HepG2 (cell line): Measurements from ENCODE around the gene CARD16. TPM values are rescaled to one million over a fixed set of nuclear protein-coding genes. Genes with fewer than 3 reads are reported as not detected.
A peak's percentile ranks its signal among the peaks of the same experiment; 100 is the strongest.

ENCODE experiments used
- ARID3A ChIP-seq: IDR thresholded peaks from 2 replicates; pipeline ENCODE4 v1.6.1; 2012; ENCODE audit warnings: low read depth, low read length, improper control_type of control experiment
- ELF4 ChIP-seq: sonication (generic); formaldehyde crosslinking; IDR thresholded peaks from 2 replicates; pipeline ENCODE4 v1.5.0; 2020; ENCODE audit warnings: missing genetic modification reagents, mild to moderate bottlenecking, moderate library complexity, borderline replicate concordance
- IRF2 ChIP-seq: IDR thresholded peaks from 2 replicates; pipeline ENCODE4 v1.6.1; 2018; ENCODE audit warnings: missing genetic modification reagents, missing compliant biosample characterization
- MIXL1 ChIP-seq: IDR thresholded peaks from 2 replicates; pipeline ENCODE4 v1.6.1; 2016
- MXD1 ChIP-seq: sonication (generic); formaldehyde crosslinking; IDR thresholded peaks from 2 replicates; pipeline ENCODE4 v1.4.0; 2020; ENCODE audit warnings: mild to moderate bottlenecking, missing genetic modification reagents
- NR1H2 ChIP-seq: sonication (generic); formaldehyde crosslinking; IDR thresholded peaks from 2 replicates; pipeline ENCODE4 v1.8.1; 2022; ENCODE audit warnings: low read depth, missing genetic modification reagents, borderline replicate concordance
- PITX1 ChIP-seq: sonication (generic); formaldehyde crosslinking; IDR thresholded peaks from 2 replicates; pipeline ENCODE4 v1.5.1; 2020; ENCODE audit warnings: mild to moderate bottlenecking, missing genetic modification reagents
- POLR2G ChIP-seq: fragments of 200-400 bp; formaldehyde crosslinking; IDR thresholded peaks from 2 replicates; pipeline ENCODE4 v1.6.1; 2018; ENCODE audit warnings: mild to moderate bottlenecking, low read depth, low read length, moderate library complexity
- SUZ12 ChIP-seq: fragments of 150-350 bp; IDR thresholded peaks from 2 replicates; pipeline ENCODE4 v1.6.1; 2014; ENCODE audit warnings: low read depth, low read length
- TRIM24 ChIP-seq: sonication (generic); formaldehyde crosslinking; IDR thresholded peaks from 2 replicates; pipeline ENCODE4 v1.8.0; 2022; ENCODE audit warnings: mild to moderate bottlenecking, missing genetic modification reagents
- ZHX2 ChIP-seq, 2 experiments: sonication (generic) in 1 of 2; formaldehyde crosslinking in 1 of 2; IDR thresholded peaks; 2 replicates each; pipeline versions ENCODE4 v1.6.1 to v1.9.0; 2014 to 2022; ENCODE audit warnings: antibody characterized with exemption in 1 of 2, borderline replicate concordance in 1 of 2, inconsistent platforms in 1 of 2, low read depth in 1 of 2, missing genetic modification reagents in 1 of 2
- ZNF260 ChIP-seq: sonication (generic); formaldehyde crosslinking; IDR thresholded peaks from 2 replicates; pipeline ENCODE4 v1.4.0; 2020; ENCODE audit warnings: missing genetic modification reagents, low read depth, mild to moderate bottlenecking, borderline replicate concordance
- ZNF382 ChIP-seq: sonication (generic); formaldehyde crosslinking; IDR thresholded peaks from 2 replicates; pipeline ENCODE4 v1.5.0; 2020; ENCODE audit warnings: missing genetic modification reagents, mild to moderate bottlenecking, borderline replicate concordance
- ZNF549 ChIP-seq: sonication (generic); formaldehyde crosslinking; IDR thresholded peaks from 2 replicates; pipeline ENCODE4 v1.5.0; 2020; ENCODE audit warnings: missing genetic modification reagents
- ZNF558 ChIP-seq: sonication (generic); formaldehyde crosslinking; IDR thresholded peaks from 2 replicates; pipeline ENCODE4 v1.9.0; 2022; ENCODE audit warnings: mild to moderate bottlenecking, missing genetic modification reagents, borderline replicate concordance
- ZNF597 ChIP-seq: sonication (generic); formaldehyde crosslinking; IDR thresholded peaks from 2 replicates; pipeline ENCODE4 v1.5.0; 2020; ENCODE audit warnings: missing genetic modification reagents
- ZSCAN21 ChIP-seq: sonication (generic); formaldehyde crosslinking; IDR thresholded peaks from 2 replicates; pipeline ENCODE4 v1.8.0; 2022; ENCODE audit warnings: mild to moderate bottlenecking, missing genetic modification reagents, moderate library complexity, borderline replicate concordance
- polyA plus RNA-seq, 8 experiments: library from polyadenylated mRNA; depleted of rRNA in 3 of 8; stranded (reverse) in 7 of 8; unstranded in 1 of 8; fragments of >200 nt; fragmentation: Illumina TruSeq in 4 of 8; extraction: Trizol in 4 of 8; gene quantifications; 2 replicates each; pipeline versions ENCODE4 v1.2.1 to v1.2.3, GENCODE V29; 2011 to 2016; ENCODE audit warnings: low read depth in 4 of 8, missing spikeins in 1 of 8, mixed read lengths in 1 of 8; ENCODE audit not compliant: insufficient read depth in 1 of 8
- total RNA-seq, 5 experiments: library from RNA; depleted of rRNA; stranded (reverse); fragments of >200 nt; fragmentation: Illumina TruSeq; extraction: Trizol; gene quantifications; 2 replicates each; pipeline ENCODE4 v1.2.3, GENCODE V29; 2016; ENCODE audit warnings: low read depth in 1 of 5

The CARD16 gene
- total and polyA plus RNA-seq, 2 of the 13 experiments (the other 11 are each of a cell fraction or from before 2014, with no cell fraction given), result 0.34 TPM; not detected in 1

- TF ChIP-seq ARID3A (peak; percentile 67; the same call in 1 of the 2 replicates), MIXL1 (CRISPR knock-in tag) (peak; percentile 72), ZNF558 (CRISPR knock-in tag) (no peak), ZSCAN21 (CRISPR knock-in tag) (no peak), IRF2 (peak; percentile 61; the same call in 1 of the 2 replicates), PITX1 (peak; percentile 90), SUZ12 (no peak), ELF4 (no peak), ZNF549 (CRISPR knock-in tag) (no peak), ZNF597 (CRISPR knock-in tag) (no peak), POLR2G (no peak), MXD1 (CRISPR knock-in tag) (no peak), ZNF382 (CRISPR knock-in tag) (no peak), TRIM24 (no peak), ZHX2 (IDR thresholded peaks at IDR 0.05; ENCODE audit: low read depth) (no peak), ZHX2 (CRISPR knock-in tag; IDR thresholded peaks at IDR 0.05; ENCODE audit: borderline replicate concordance) (no peak), NR1H2 (CRISPR knock-in tag) (no peak), ZNF260 (CRISPR knock-in tag) (no peak)
These were observed 6.4 kb upstream of the CARD16 start (continued) for GRCh38 chr11:105051559-105051958.
